Ovary (tissue), 9 donors: ENCODE measurements around the gene HBQ1. TPM values are rescaled to one million over a fixed set of nuclear protein-coding genes. Genes with fewer than 3 reads are reported as not detected.
A peak's percentile ranks its signal among the peaks of the same experiment; 100 is the strongest.
"Not testable (repeated sequence)": the region's sequence is repeated elsewhere in the genome, so short reads cannot be mapped to it uniquely, and the experiment has no call there.

ENCODE experiments used
- DNase-seq, 5 donors: peaks; one replicate each; pipeline ENCODE4 v3.0.0-alpha.2; 2019 to 2020
- H3K27ac ChIP-seq, 2 donors: fragments of 200-600 bp; one replicate each; pipeline versions ENCODE4 v1.5.1 to v1.8.0; 2019 to 2022
- H3K27me3 ChIP-seq: fragments of 200-600 bp; one replicate; pipeline ENCODE4 v1.8.0; 2022
- H3K36me3 ChIP-seq: fragments of 200-600 bp; sonication (generic); one replicate; pipeline ENCODE4 v1.5.1; 2019
- H3K4me1 ChIP-seq: one replicate; pipeline ENCODE4 v1.8.1; 2013; ENCODE audit warnings: mild to moderate bottlenecking, moderate library complexity; ENCODE audit not compliant: insufficient read depth
- H3K4me3 ChIP-seq: fragments of 200-600 bp; sonication (generic); one replicate; pipeline ENCODE4 v1.5.1; 2017
- H3K9me3 ChIP-seq, 2 donors: fragments of 200-600 bp in 1 of 2; sonication (generic) in 1 of 2; one replicate each; pipeline versions ENCODE4 v1.5.1 to v1.8.1; 2013 to 2019; ENCODE audit warnings: mild to moderate bottlenecking in 1 of 2, moderate library complexity in 1 of 2
- EP300 ChIP-seq: sonication (generic); formaldehyde crosslinking; IDR thresholded peaks from one replicate; pipeline ENCODE4 v1.6.1; 2017; ENCODE audit warnings: antibody characterized with exemption
- POLR2A ChIP-seq: fragments of 450-650 bp; IDR thresholded peaks from one replicate; pipeline ENCODE4 v1.6.1; 2017; ENCODE audit warnings: antibody characterized with exemption, mild to moderate bottlenecking, moderate library complexity
- WGBS, 3 donors: extraction: QIAGEN DNeasy Blood & Tissue Kit in 1 of 3; methylation state at CpG; one replicate each; pipeline versions ENCODE4 v1.1.5 to v1.1.7; 2013 to 2017; 5-methylcytosine and 5-hydroxymethylcytosine counted together
- intact Hi-C, 4 donors: fragments of 100-400 bp; cut with DNase I; formaldehyde crosslinking; loops; one replicate each; pipeline versions ENCODE4 v1.11.0 to v1.15.1; 2022 to 2023
- polyA plus RNA-seq, 2 donors: library from polyadenylated mRNA; stranded (reverse); fragments of 200-250 nt in 1 of 2; fragments of 350-450 nt in 1 of 2; fragmentation: Illumina TruSeq in 1 of 2; extraction: RNeasy Lipid Tissue Mini Kit (QIAGEN cat#74804) in 1 of 2; gene quantifications; one replicate each; pipeline ENCODE4 v1.2.3, GENCODE V29; 2013 to 2014
- small RNA-seq: library from RNA; depleted of rRNA; stranded (forward); fragments of <200 nt; gene quantifications from one replicate; pipeline ENCODE3, GENCODE V24; 2016
- total RNA-seq, 7 donors: library from RNA; depleted of rRNA in 2 of 7; stranded (reverse); fragments of >200 nt in 2 of 7; fragmentation: NEBNext Ultra II Directional in 3 of 7; extraction: Animal tissue kit (Norgen Biotek cat#: 25700) in 3 of 7; gene quantifications; one replicate each; pipeline versions ENCODE4 v1.1.0 to v1.2.4, GENCODE V29; 2016 to 2023
- TF ChIP-seq, protein P1 (sequence below), 3 donors: fragments of 450-650 bp in 2 of 3; fragments of 200-600 bp in 1 of 3; IDR thresholded peaks; one replicate each; pipeline versions ENCODE4 v1.5.1 to v1.8.0; 2016 to 2022; ENCODE audit warnings: antibody characterized with exemption in 3 of 3, mild to moderate bottlenecking in 1 of 3
- donor health status: DM: no; HTN: no; CAD: no; lungs with moderate emphysema.
- donor health status: DM: no; HTN: no; CAD: no.
- donor health status: Bipolar disorder and iron deficiency.
- donor health status: DM: yes; HTN: yes; CAD: no.
- donor health status: DM: no; HTN: no; CAD: no.
- donor health status: DM: yes; HTN: yes; CAD: no.

HBQ1 gene
- total and polyA plus RNA-seq, 9 donors, result 0.29 TPM; not detected in 8

DNA sequence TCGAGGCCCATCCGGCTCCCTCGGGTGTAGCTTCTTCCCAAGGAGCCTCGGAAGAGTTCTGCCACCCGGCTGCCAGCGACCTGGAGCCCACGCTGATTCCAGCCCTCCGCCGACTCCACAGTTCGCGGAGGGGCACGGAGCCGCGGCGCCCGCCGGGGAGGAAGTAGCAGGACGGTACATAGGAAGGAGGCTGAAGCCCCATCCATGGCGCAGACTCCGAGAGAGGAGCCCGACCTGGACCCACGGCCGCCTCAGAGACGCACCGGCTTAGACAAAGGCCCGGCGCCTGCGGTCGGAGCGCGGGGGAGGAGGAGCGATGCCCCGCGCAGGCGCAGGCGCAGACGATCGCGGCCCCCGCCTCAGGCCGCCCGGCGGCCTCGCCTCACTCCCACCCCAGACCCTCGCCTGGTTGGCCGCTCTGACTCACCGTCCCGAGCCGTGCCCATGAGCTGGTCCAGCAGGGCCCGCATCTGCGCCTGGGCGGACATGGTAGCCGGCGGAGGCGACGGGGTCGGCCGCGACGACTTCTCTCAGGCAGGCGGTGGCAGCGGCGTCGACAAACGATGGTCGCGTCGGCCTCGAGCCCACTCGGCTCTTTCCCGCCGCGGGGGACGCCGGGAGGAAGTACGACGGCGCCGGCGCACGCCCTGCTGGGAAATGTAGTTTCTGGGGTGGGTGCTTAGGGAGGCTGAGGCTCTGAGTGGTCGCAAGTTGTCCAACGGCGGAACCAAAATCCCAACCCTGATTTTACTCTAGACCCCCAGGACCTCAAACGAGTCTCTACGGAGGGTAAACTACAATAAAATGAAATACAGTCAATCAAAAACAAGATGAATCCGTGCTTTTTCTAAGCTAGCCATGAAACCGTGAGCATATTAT, 48.8 kb downstream of the HBQ1 start, which contains the start of gene LUC7L:
Gene LUC7L, minus strand, starts transcription at position 598 of the 879 bp plus-strand sequence. Its CDS starts 110 bp downstream, at position 488.
- TF ChIP-seq POLR2A (peak; percentile 99), EP300 (no peak)
- TF ChIP-seq, protein P1, sequence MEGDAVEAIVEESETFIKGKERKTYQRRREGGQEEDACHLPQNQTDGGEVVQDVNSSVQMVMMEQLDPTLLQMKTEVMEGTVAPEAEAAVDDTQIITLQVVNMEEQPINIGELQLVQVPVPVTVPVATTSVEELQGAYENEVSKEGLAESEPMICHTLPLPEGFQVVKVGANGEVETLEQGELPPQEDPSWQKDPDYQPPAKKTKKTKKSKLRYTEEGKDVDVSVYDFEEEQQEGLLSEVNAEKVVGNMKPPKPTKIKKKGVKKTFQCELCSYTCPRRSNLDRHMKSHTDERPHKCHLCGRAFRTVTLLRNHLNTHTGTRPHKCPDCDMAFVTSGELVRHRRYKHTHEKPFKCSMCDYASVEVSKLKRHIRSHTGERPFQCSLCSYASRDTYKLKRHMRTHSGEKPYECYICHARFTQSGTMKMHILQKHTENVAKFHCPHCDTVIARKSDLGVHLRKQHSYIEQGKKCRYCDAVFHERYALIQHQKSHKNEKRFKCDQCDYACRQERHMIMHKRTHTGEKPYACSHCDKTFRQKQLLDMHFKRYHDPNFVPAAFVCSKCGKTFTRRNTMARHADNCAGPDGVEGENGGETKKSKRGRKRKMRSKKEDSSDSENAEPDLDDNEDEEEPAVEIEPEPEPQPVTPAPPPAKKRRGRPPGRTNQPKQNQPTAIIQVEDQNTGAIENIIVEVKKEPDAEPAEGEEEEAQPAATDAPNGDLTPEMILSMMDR (IDR thresholded peaks at IDR 0.05), result peak in 2 of 3 donors; percentile 19 to 23
- intact Hi-C loops, result no loop called here

DNA sequence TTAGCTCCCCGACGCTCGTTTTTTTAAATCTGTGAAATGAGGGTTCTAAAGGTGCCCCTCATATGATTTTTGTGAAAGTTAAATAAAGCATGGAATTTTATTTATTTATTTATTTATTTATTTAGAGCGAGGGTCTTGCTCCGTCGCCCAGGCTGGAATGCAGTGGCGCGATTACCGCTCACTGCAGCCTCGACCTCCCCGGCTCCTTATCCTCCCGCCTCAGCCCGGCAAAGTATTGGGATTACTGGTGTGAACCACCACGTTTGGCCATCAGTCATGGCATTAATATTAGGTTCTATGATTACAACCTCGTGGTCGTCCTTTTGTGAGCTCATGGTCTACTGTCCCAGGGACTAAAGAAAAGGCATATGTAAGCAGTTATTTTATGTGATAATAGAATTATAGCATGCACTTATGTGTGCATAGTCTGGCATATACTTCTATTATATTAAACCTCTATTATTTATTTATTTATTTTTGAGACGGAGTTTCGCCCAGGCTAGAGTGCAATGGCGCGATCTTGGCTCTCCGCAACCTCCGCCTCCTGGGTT, 49.5 kb downstream of the HBQ1 start:
- Histone ChIP-seq H3K36me3 (no peaks in the 10 kb centered on the region), H3K4me1 (peaks cover 3% of the 10 kb centered on the region), H3K27ac (no peak overlapping the region), H3K27me3 (no peaks in the 10 kb centered on the region), H3K9me3 (no peaks in the 10 kb centered on the region), H3K4me3 (peak overlapping the region; percentile 97)
- TF ChIP-seq EP300 (no peak), POLR2A (no peak)
- TF ChIP-seq, protein P1 (IDR thresholded peaks at IDR 0.05), result no peak
- intact Hi-C loops, result loop anchor here in 1 of 4 donors (10.0 kb wide), 1 partner anchor 125 kb away; the partner anchor contains the start of gene AXIN1
- DNase-seq, result peak in 2 of 5 donors; percentile 36 to 42
- 75 to 82% (median 76%) methylated on average over 22 of the region's 22 CpGs for WGBS, 3 donors

More for the DNA sequence above, 48.8 kb downstream of the HBQ1 start, which contains the start of gene LUC7L:
- Histone ChIP-seq H3K36me3 (no peaks in the 10 kb centered on the region), H3K4me3 (peak within 1 kb of the TSS; percentile 97), H3K9me3 (no peaks in the 10 kb centered on the region), H3K27me3 (no peaks in the 10 kb centered on the region), H3K27ac (peak within 1 kb of the TSS; percentile 86 to 93), H3K4me1 (peaks cover 3% of the 10 kb centered on the region)
- peak; percentile 85 to 92 (median 88) for DNase-seq
- WGBS, 3 donors, result 1 to 2% (median 1%) methylated on average over 65 to 88 of the region's 88 CpGs

DNA sequence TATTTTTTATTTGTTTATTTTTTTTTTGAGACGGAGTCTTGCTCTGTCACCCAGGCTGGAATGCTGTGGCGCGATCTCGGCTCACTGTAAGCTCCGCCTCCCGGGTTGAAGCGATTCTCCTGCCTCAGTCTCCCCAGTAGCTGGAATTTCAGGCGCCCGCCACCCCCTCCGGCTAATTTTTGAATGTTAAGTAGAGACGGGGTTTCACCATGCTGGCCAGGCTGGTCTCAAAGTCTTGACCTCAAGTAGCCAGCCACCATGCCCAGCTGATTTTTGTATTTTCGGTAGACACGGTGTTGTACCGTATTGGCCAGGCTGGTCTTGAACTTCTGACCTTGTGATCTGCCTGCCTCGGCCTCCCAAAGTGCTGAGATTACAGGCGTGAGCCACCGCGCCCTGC, 50.1 kb downstream of the HBQ1 start:
- intact Hi-C loops, result loop anchor here in 1 of 4 donors (10.0 kb wide), 1 partner anchor 124 kb away; the partner anchor contains the start of gene AXIN1
- WGBS, 3 donors, result 91 to 93% (median 93%) methylated on average over 18 of the region's 18 CpGs
- H3K27ac ChIP-seq, result not testable (repeated sequence)

More for the DNA sequence above, 50.1 kb downstream of the HBQ1 start:
- not testable (repeated sequence) for H3K4me1 ChIP-seq, H3K36me3 ChIP-seq, H3K9me3 ChIP-seq, H3K4me3 ChIP-seq, H3K27me3 ChIP-seq
- peak in 3 of 5 donors; percentile 33 to 43 (median 40) for DNase-seq

Small RNA genes within 50 kb of the gene (small RNA-seq; reads per million reads assigned to genes)
- not detected for gene RF00019

Other genes with a start within 250 kb of the HBQ1 start
- gene POLR3K, start 126.9 kb upstream of the HBQ1 start, total RNA-seq, result 10 to 100 TPM in 3 of 7 donors, 1 to 10 TPM in 4; 3.7 to 11.0 (median 9.9) TPM
- gene POLR3K, start 126.9 kb upstream of the HBQ1 start, polyA plus RNA-seq, result 10 to 100 TPM in 1 of 2 donors, 1 to 10 TPM in 1; 9.4 to 11.9 TPM
- 10 to 100 TPM; 12.8 to 27.8 (median 23.7) TPM for gene SNRNP25, start 126.6 kb upstream of the HBQ1 start, total RNA-seq
- gene SNRNP25, start 126.6 kb upstream of the HBQ1 start, polyA plus RNA-seq, result 10 to 100 TPM; 26.9 to 35.7 TPM
- 10 to 100 TPM; 22.6 to 76.0 (median 49.2) TPM for gene RHBDF1, start 107.8 kb upstream of the HBQ1 start, total RNA-seq
- 10 to 100 TPM; 10.9 to 52.8 TPM for gene RHBDF1, start 107.8 kb upstream of the HBQ1 start, polyA plus RNA-seq
- 10 to 100 TPM; 42.5 to 90.9 (median 48.4) TPM for gene MPG, start 102.2 kb upstream of the HBQ1 start, total RNA-seq
- gene MPG, start 102.2 kb upstream of the HBQ1 start, polyA plus RNA-seq, result 10 to 100 TPM in 1 of 2 donors, under 1 TPM in 1; 0.60 to 68.4 TPM
- 10 to 100 TPM; 22.2 to 49.0 (median 38.7) TPM for gene NPRL3, start 41.8 kb upstream of the HBQ1 start, total RNA-seq
- 10 to 100 TPM; 16.2 to 33.1 TPM for gene NPRL3, start 41.8 kb upstream of the HBQ1 start, polyA plus RNA-seq
- gene HBZ, start 27.8 kb upstream of the HBQ1 start, total RNA-seq, result under 1 TPM in 1 of 7 donors, not detected in 6; 0.28 TPM
- gene HBZ, start 27.8 kb upstream of the HBQ1 start, polyA plus RNA-seq, result not detected
- gene HBM, start 14.5 kb upstream of the HBQ1 start, total RNA-seq, result under 1 TPM in 2 of 7 donors, not detected in 5; 0.78 to 0.92 TPM
- not detected for gene HBM, start 14.5 kb upstream of the HBQ1 start, polyA plus RNA-seq
- 100 to 1,000 TPM in 2 of 7 donors, 10 to 100 TPM in 4, 1 to 10 TPM in 1; 4.5 to 173 (median 75.0) TPM for gene HBA2, start 7.6 kb upstream of the HBQ1 start, total RNA-seq
- gene HBA2, start 7.6 kb upstream of the HBQ1 start, polyA plus RNA-seq, result 10 to 100 TPM in 1 of 2 donors, not detected in 1; 32.1 TPM
- gene HBA1, start 3.8 kb upstream of the HBQ1 start, total RNA-seq, result 100 to 1,000 TPM in 2 of 7 donors, 10 to 100 TPM in 4, 1 to 10 TPM in 1; 7.4 to 206 (median 81.2) TPM
- 1 to 10 TPM in 1 of 2 donors, under 1 TPM in 1; 0.50 to 9.6 TPM for gene HBA1, start 3.8 kb upstream of the HBQ1 start, polyA plus RNA-seq
- 100 to 1,000 TPM in 1 of 7 donors, 10 to 100 TPM in 6; 60.7 to 112 (median 74.2) TPM for gene LUC7L, start 49.0 kb downstream of the HBQ1 start, total RNA-seq
- gene LUC7L, start 49.0 kb downstream of the HBQ1 start, polyA plus RNA-seq, result 10 to 100 TPM; 56.6 to 68.5 TPM
- 10 to 100 TPM; 20.4 to 61.9 (median 49.2) TPM for gene FAM234A, start 54.4 kb downstream of the HBQ1 start, total RNA-seq
- gene FAM234A, start 54.4 kb downstream of the HBQ1 start, polyA plus RNA-seq, result 10 to 100 TPM; 37.9 to 51.7 TPM
- gene RGS11, start 95.5 kb downstream of the HBQ1 start, total RNA-seq, result 1 to 10 TPM in 2 of 7 donors, under 1 TPM in 3, not detected in 2; 0.33 to 1.7 (median 0.72) TPM
- under 1 TPM; 0.44 to 0.45 TPM for gene RGS11, start 95.5 kb downstream of the HBQ1 start, polyA plus RNA-seq
- gene ARHGDIG, start 100.1 kb downstream of the HBQ1 start, total RNA-seq, result under 1 TPM in 1 of 7 donors, not detected in 6; 0.77 TPM
- under 1 TPM in 1 of 2 donors, not detected in 1; 0.10 TPM for gene ARHGDIG, start 100.1 kb downstream of the HBQ1 start, polyA plus RNA-seq
- gene PDIA2, start 102.7 kb downstream of the HBQ1 start, total RNA-seq, result under 1 TPM in 3 of 7 donors, not detected in 4; 0.15 to 0.92 (median 0.48) TPM
- gene PDIA2, start 102.7 kb downstream of the HBQ1 start, polyA plus RNA-seq, result under 1 TPM in 1 of 2 donors, not detected in 1; 0.04 TPM
- 10 to 100 TPM; 13.7 to 27.2 (median 24.0) TPM for gene AXIN1, start 172.3 kb downstream of the HBQ1 start, total RNA-seq
- 10 to 100 TPM in 1 of 2 donors, 1 to 10 TPM in 1; 3.7 to 21.8 TPM for gene AXIN1, start 172.3 kb downstream of the HBQ1 start, polyA plus RNA-seq
- gene MRPL28, start 190.1 kb downstream of the HBQ1 start, total RNA-seq, result 10 to 100 TPM; 38.9 to 57.7 (median 40.9) TPM
- 10 to 100 TPM; 28.4 to 53.0 TPM for gene MRPL28, start 190.1 kb downstream of the HBQ1 start, polyA plus RNA-seq
- gene PGAP6, start 201.5 kb downstream of the HBQ1 start, total RNA-seq, result 10 to 100 TPM; 13.0 to 39.8 (median 23.2) TPM
- gene PGAP6, start 201.5 kb downstream of the HBQ1 start, polyA plus RNA-seq, result 10 to 100 TPM; 13.9 to 17.9 TPM
- 100 to 1,000 TPM in 3 of 7 donors, 10 to 100 TPM in 4; 48.8 to 133 (median 93.4) TPM for gene NME4, start 216.7 kb downstream of the HBQ1 start, total RNA-seq
- gene NME4, start 216.7 kb downstream of the HBQ1 start, polyA plus RNA-seq, result 100 to 1,000 TPM in 1 of 2 donors, 10 to 100 TPM in 1; 72.9 to 117 TPM
- gene DECR2, start 221.4 kb downstream of the HBQ1 start, total RNA-seq, result 10 to 100 TPM; 10.2 to 23.7 (median 15.1) TPM
- gene DECR2, start 221.4 kb downstream of the HBQ1 start, polyA plus RNA-seq, result 10 to 100 TPM in 1 of 2 donors, 1 to 10 TPM in 1; 2.1 to 13.0 TPM
- 10 to 100 TPM; 35.9 to 58.1 (median 38.1) TPM for gene RAB11FIP3, start 245.2 kb downstream of the HBQ1 start, total RNA-seq
- 10 to 100 TPM; 18.0 to 40.1 TPM for gene RAB11FIP3, start 245.2 kb downstream of the HBQ1 start, polyA plus RNA-seq